Uterus (tissue), 4 donors: ENCODE measurements around the gene SMIM5. TPM values are rescaled to one million over a fixed set of nuclear protein-coding genes. Genes with fewer than 3 reads are reported as not detected.
A peak's percentile ranks its signal among the peaks of the same experiment; 100 is the strongest.

ENCODE experiments used
- DNase-seq, 2 donors: peaks; one replicate each; pipeline ENCODE4 v3.0.0-alpha.2; 2019 to 2020
- H3K27ac ChIP-seq, 2 donors: fragments of 200-600 bp; sonication (generic); 1 replicate in 1 of 2; 2 replicates in 1 of 2; pipeline ENCODE4 v1.5.1; 2016 to 2018
- H3K27me3 ChIP-seq, 2 donors: fragments of 200-600 bp; sonication (generic); one replicate each; pipeline ENCODE4 v1.5.1; 2018 to 2019; ENCODE audit warnings: control low read depth in 1 of 2
- H3K36me3 ChIP-seq, 2 donors: fragments of 200-600 bp; sonication (generic); one replicate each; pipeline ENCODE4 v1.5.1; 2019; ENCODE audit warnings: control low read depth in 1 of 2
- H3K4me1 ChIP-seq, 2 donors: fragments of 200-600 bp; sonication (generic); one replicate each; pipeline ENCODE4 v1.5.1; 2018 to 2019; ENCODE audit warnings: control low read depth in 1 of 2
- H3K4me3 ChIP-seq, 2 donors: fragments of 200-600 bp; sonication (generic); 1 replicate in 1 of 2; 2 replicates in 1 of 2; pipeline ENCODE4 v1.5.1; 2018 to 2019; ENCODE audit warnings: mild to moderate bottlenecking in 1 of 2
- H3K9me3 ChIP-seq, 2 donors: fragments of 200-600 bp; sonication (generic); one replicate each; pipeline ENCODE4 v1.5.1; 2019; ENCODE audit warnings: control low read depth in 1 of 2
- CTCF ChIP-seq, 4 experiments: fragments of 200-600 bp in 2 of 4; fragments of 450-650 bp in 2 of 4; sonication (generic) in 2 of 4; IDR thresholded peaks; one replicate each; pipeline ENCODE4 v1.5.1; 2016 to 2019; ENCODE audit warnings: antibody characterized with exemption in 4 of 4, mild to moderate bottlenecking in 2 of 4, moderate library complexity in 1 of 4
- POLR2A ChIP-seq, 2 donors: fragments of 450-650 bp; IDR thresholded peaks; one replicate each; pipeline ENCODE4 v1.6.1; 2016; ENCODE audit warnings: antibody characterized with exemption in 2 of 2, mild to moderate bottlenecking in 1 of 2, moderate library complexity in 1 of 2
- intact Hi-C: fragments of 100-400 bp; cut with DNase I; formaldehyde crosslinking; loops from one replicate; pipeline ENCODE4 v1.15.1; 2023; ENCODE audit warnings: low total_unique reads
- total RNA-seq, 4 donors: library from RNA; depleted of rRNA in 3 of 4; stranded (reverse); fragments of >200 nt in 3 of 4; gene quantifications; one replicate each; pipeline versions ENCODE4 v1.1.0 to v1.2.4, GENCODE V29; 2014 to 2023
- donor health status: DM: yes; HTN: yes; CAD: no.

SMIM5 gene
- total RNA-seq, 4 donors from 2014 or later: 0.85 to 2.2 TPM; not detected in 2

GRCh38 chr17:75634754-75635609, 1.7 kb downstream of the SMIM5 start:
- Histone ChIP-seq H3K4me1 (peaks cover 0 to 9% of the 10 kb centered on the region in 2 donors), H3K4me3 (no peak overlapping the region), H3K27ac (peak overlapping the region in 1 of 2 donors; percentile 85), H3K9me3 (no peaks in the 10 kb centered on the region), H3K36me3 (no peaks in the 10 kb centered on the region), H3K27me3 (no peaks in the 10 kb centered on the region)
- TF ChIP-seq CTCF (IDR thresholded peaks at IDR 0.05) (no peak), POLR2A (IDR thresholded peaks at IDR 0.05) (no peak)
- DNase-seq: peak in 1 of 2 donors; percentile 13
- intact Hi-C loops: no loop called here

- intact Hi-C loops: no loop called here
- peak in 1 of 2 donors; percentile 15 for DNase-seq
- no peak overlapping the region for H3K27ac ChIP-seq
- no peak overlapping the region for H3K4me3 ChIP-seq
- TF ChIP-seq POLR2A (IDR thresholded peaks at IDR 0.05): no peak
- TF ChIP-seq CTCF (IDR thresholded peaks at IDR 0.05): no peak
- no peaks in the 10 kb centered on the region for H3K9me3 ChIP-seq
- no peaks in the 10 kb centered on the region for H3K36me3 ChIP-seq
- peaks cover 0 to 9% of the 10 kb centered on the region in 2 donors for H3K4me1 ChIP-seq
- H3K27me3 ChIP-seq: no peaks in the 10 kb centered on the region
These were observed 2.5 kb downstream of the SMIM5 start for GRCh38 chr17:75635610-75636202.

- TF ChIP-seq POLR2A (IDR thresholded peaks at IDR 0.05) (no peak), CTCF (IDR thresholded peaks at IDR 0.05) (no peak)
- H3K9me3 ChIP-seq: no peaks in the 10 kb centered on the region
- intact Hi-C loops: no loop called here
These were observed 3.3 kb downstream of the SMIM5 start for GRCh38 chr17:75636381-75637142.

GRCh38 chr17:75637143-75637538, 3.9 kb downstream of the SMIM5 start:
- TF ChIP-seq POLR2A (IDR thresholded peaks at IDR 0.05): no peak
- TF ChIP-seq CTCF (IDR thresholded peaks at IDR 0.05): no peak
- Histone ChIP-seq H3K9me3 (no peaks in the 10 kb centered on the region), H3K27ac (no peak overlapping the region), H3K36me3 (no peaks in the 10 kb centered on the region), H3K27me3 (no peaks in the 10 kb centered on the region), H3K4me1 (peaks cover 0 to 9% of the 10 kb centered on the region in 2 donors), H3K4me3 (no peak overlapping the region)
- DNase-seq: peak in 1 of 2 donors; percentile 14
- intact Hi-C loops: no loop called here

More at GRCh38 chr17:75636381-75637142, 3.3 kb downstream of the SMIM5 start:
- H3K4me1 ChIP-seq: peaks cover 0 to 9% of the 10 kb centered on the region in 2 donors
- no peak overlapping the region for H3K27ac ChIP-seq
- H3K4me3 ChIP-seq: no peak overlapping the region
- H3K36me3 ChIP-seq: no peaks in the 10 kb centered on the region
- H3K27me3 ChIP-seq: no peaks in the 10 kb centered on the region
- DNase-seq: no peak
